Thymus (tissue), 11 donors: ENCODE results near the gene TNFSF15. TPM values are rescaled to one million over a fixed set of nuclear protein-coding genes. Genes with fewer than 3 reads are reported as not detected.
A peak's percentile ranks its signal among the peaks of the same experiment; 100 is the strongest.

Experiments
- DNase-seq, 9 donors: peaks; one replicate each; pipeline ENCODE4 v3.0.0-alpha.2; 2013; ENCODE audit warnings: low spot score in 9 of 9, low read depth in 6 of 9, missing footprints in 1 of 9
- H3K27ac ChIP-seq, 2 donors: one replicate each; pipeline ENCODE4 v1.5.1; 2013; ENCODE audit warnings: control low read depth in 1 of 2, low read depth in 1 of 2, low read length in 1 of 2, mild to moderate bottlenecking in 1 of 2, moderate library complexity in 1 of 2
- H3K27me3 ChIP-seq, 2 donors: one replicate each; pipeline ENCODE4 v1.5.1; 2013; ENCODE audit warnings: low read length in 1 of 2; ENCODE audit not compliant: control insufficient read depth in 2 of 2, insufficient read depth in 1 of 2
- H3K36me3 ChIP-seq, 2 donors: one replicate each; pipeline ENCODE4 v1.5.1; 2013; ENCODE audit warnings: low read length in 1 of 2, mild to moderate bottlenecking in 1 of 2, moderate library complexity in 1 of 2; ENCODE audit not compliant: control insufficient read depth in 2 of 2, insufficient read depth in 2 of 2
- H3K4me1 ChIP-seq, 2 donors: one replicate each; pipeline ENCODE4 v1.5.1; 2013; ENCODE audit warnings: low read length in 2 of 2; ENCODE audit not compliant: control insufficient read depth in 2 of 2, insufficient read depth in 2 of 2
- H3K4me3 ChIP-seq, 2 donors: one replicate each; pipeline ENCODE4 v1.5.1; 2013; ENCODE audit warnings: low read length in 2 of 2, control low read depth in 1 of 2, mild to moderate bottlenecking in 1 of 2
- H3K9me3 ChIP-seq, 2 donors: one replicate each; pipeline ENCODE4 v1.5.1; 2013; ENCODE audit warnings: low read length in 1 of 2, mild to moderate bottlenecking in 1 of 2; ENCODE audit not compliant: control insufficient read depth in 2 of 2, insufficient read depth in 1 of 2
- WGBS: extraction: QIAGEN DNeasy Blood & Tissue Kit; methylation state at CpG from one replicate; pipeline ENCODE4 v1.1.7; 2013; 5-methylcytosine and 5-hydroxymethylcytosine counted together
- polyA plus RNA-seq: library from polyadenylated mRNA; stranded (reverse); fragments of 200-250 nt; gene quantifications from one replicate; pipeline ENCODE4 v1.2.3, GENCODE V29; 2013
- total RNA-seq: library from RNA; stranded (reverse); fragments of 120-200 nt; gene quantifications from one replicate; pipeline ENCODE4 v1.2.4, GENCODE V29; 2013
- donor health status: healthy.

The TNFSF15 gene
- total and polyA plus RNA-seq, 2 donors: 0.50 to 1.5 TPM

DNA sequence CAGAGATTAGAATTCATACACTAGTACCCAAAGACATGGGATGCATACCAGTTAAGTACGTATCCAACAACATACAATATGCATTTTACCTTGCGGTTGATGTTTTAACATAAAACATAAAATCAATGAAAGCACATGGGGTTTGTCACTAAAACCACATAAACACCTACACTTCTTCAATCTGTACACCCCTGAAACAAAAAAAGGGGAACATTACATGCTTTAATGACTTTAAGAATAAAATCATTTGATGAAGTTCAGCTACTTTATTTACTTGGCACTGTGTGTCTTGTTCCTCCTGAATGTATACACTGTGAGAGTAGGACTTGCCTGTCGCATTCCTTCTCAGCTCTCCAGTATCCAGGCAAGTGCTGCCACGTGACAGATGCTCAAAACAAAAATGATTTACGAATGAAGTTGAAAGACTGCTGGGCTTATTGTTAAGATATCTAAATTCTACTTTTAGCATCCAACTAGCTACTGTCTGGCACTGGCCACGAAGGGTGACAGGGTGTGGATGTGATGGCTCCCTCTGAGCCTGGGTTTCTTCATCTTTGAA is 21.0 kb downstream of the TNFSF15 start:
- Histone ChIP-seq H3K4me3 (no peak overlapping the region), H3K36me3 (peaks cover 0 to under 1% of the 10 kb centered on the region in 2 donors), H3K27me3 (no peaks in the 10 kb centered on the region), H3K27ac (no peak overlapping the region), H3K4me1 (no peaks in the 10 kb centered on the region), H3K9me3 (no peaks in the 10 kb centered on the region)
- 93% methylated on average over 6 of the region's 6 CpGs for WGBS
- DNase-seq: no peak

- Histone ChIP-seq H3K36me3 (no peaks in the 10 kb centered on the region), H3K4me3 (no peak overlapping the region), H3K9me3 (no peaks in the 10 kb centered on the region), H3K27ac (no peak overlapping the region), H3K27me3 (no peaks in the 10 kb centered on the region), H3K4me1 (no peaks in the 10 kb centered on the region)
- DNase-seq: no peak
Observed at GRCh38 chr9:114782586-114782985, 23.3 kb downstream of the TNFSF15 start.

DNA sequence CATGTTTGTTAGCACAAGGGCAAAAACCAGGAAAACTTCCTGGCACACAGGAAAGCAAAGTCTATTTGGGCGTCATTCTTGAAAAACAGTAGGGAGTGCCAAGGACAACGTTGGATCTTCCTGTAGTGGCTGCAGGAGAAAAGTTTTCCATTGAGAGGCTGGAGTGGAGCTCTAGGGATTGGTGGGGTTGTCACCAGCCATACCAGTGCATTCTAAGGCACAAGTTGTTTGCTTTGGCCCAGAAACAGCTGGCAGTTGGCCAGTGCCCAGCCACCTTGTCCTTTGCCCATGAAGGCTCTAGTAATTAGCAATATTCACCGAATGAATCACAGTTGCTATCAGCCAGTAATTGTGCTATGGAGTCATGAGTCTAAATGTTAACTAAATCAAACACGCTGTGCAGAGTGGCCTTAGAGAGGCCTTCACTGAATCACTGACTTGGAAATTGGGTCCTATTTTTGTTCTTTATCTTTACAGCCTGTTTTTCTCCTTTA is 26.4 kb downstream of the TNFSF15 start:
- DNase-seq: no peak
- no peaks in the 10 kb centered on the region for H3K36me3 ChIP-seq
- no peaks in the 10 kb centered on the region for H3K4me1 ChIP-seq
- WGBS: 93% methylated on average over 4 of the region's 4 CpGs
- no peaks in the 10 kb centered on the region for H3K9me3 ChIP-seq
- H3K27ac ChIP-seq: no peak overlapping the region
- no peak overlapping the region for H3K4me3 ChIP-seq
- H3K27me3 ChIP-seq: no peaks in the 10 kb centered on the region

DNA sequence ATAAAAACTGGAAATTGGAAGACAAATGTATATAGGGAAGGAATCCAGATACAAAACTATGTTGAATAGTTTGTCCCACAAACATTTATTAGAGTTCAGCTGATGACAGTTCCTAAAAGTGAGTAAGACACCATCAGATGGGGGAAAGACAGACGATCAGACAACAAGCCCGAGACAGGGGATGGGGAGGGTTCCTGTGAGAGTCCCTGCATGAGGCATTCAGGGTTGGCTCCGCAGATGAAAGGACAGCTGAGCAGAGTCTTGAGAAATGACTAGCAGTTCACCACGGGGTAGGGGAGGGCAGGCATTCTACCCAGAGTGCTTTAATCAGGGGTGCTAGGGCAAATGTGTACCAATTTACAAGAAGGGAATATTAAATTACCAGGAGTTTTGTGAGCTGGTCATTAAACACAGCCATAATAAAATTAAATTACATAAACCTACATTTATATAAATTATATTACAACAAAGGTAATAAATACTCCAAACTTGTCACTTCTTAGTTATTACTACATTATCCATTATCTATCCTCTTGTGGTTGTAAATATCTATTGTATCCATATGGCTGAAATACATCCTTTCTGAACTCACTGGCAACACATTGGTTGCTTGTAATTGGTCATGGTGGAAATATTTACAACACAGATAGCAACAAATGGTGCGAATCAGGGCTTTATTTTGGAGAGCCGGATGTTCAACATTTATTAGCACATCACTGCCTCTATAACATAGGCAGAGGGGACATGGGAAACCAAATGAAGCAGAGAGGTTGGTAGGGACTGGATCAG is 27.8 kb downstream of the TNFSF15 start:
- H3K4me1 ChIP-seq: no peaks in the 10 kb centered on the region
- H3K36me3 ChIP-seq: no peaks in the 10 kb centered on the region
- H3K9me3 ChIP-seq: no peaks in the 10 kb centered on the region
- no peak overlapping the region for H3K27ac ChIP-seq
- no peaks in the 10 kb centered on the region for H3K27me3 ChIP-seq
- peak; percentile 6 to 77 (median 26) for DNase-seq
- no peak overlapping the region for H3K4me3 ChIP-seq
- WGBS: 51% methylated on average over 6 of the region's 6 CpGs

- Histone ChIP-seq H3K4me1 (no peaks in the 10 kb centered on the region), H3K27me3 (no peaks in the 10 kb centered on the region), H3K36me3 (no peaks in the 10 kb centered on the region), H3K27ac (no peak overlapping the region), H3K4me3 (no peak overlapping the region), H3K9me3 (no peaks in the 10 kb centered on the region)
- 97% methylated on average over 6 of the region's 6 CpGs for WGBS
- no peak for DNase-seq
Observed at GRCh38 chr9:114776683-114777399, 29.0 kb downstream of the TNFSF15 start.

DNA sequence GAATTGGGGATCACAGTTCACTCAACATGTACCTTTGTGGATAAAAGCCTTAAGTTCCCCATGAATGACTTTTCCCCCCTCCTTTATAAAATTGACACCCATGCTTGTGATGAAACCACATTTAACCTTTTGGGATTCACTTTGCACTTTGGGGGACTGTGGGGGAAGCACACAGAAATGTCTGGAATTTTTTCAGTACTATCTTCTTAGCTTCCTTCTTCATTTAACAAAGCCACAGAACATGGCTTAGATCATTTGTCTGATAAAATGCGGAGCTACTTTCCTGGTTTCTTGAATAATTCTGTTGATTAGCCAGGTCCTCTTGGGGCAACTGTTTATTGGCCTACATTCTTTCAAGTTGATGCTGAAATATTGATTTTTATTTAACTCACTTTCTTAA is 29.9 kb downstream of the TNFSF15 start:
- H3K36me3 ChIP-seq: no peaks in the 10 kb centered on the region
- 44% methylated on average over 1 of the region's 1 CpG for WGBS
- H3K4me1 ChIP-seq: no peaks in the 10 kb centered on the region
- H3K4me3 ChIP-seq: no peak overlapping the region
- no peaks in the 10 kb centered on the region for H3K27me3 ChIP-seq
- H3K9me3 ChIP-seq: no peaks in the 10 kb centered on the region
- no peak overlapping the region for H3K27ac ChIP-seq
- DNase-seq: no peak

- no peak for DNase-seq
- no peak overlapping the region for H3K4me3 ChIP-seq
- H3K27me3 ChIP-seq: no peaks in the 10 kb centered on the region
- 95% methylated on average over 1 of the region's 1 CpG for WGBS
- H3K27ac ChIP-seq: no peak overlapping the region
- H3K9me3 ChIP-seq: no peaks in the 10 kb centered on the region
- no peaks in the 10 kb centered on the region for H3K4me1 ChIP-seq
- H3K36me3 ChIP-seq: no peaks in the 10 kb centered on the region
Observed at GRCh38 chr9:114775121-114775520, 30.7 kb downstream of the TNFSF15 start.

DNA sequence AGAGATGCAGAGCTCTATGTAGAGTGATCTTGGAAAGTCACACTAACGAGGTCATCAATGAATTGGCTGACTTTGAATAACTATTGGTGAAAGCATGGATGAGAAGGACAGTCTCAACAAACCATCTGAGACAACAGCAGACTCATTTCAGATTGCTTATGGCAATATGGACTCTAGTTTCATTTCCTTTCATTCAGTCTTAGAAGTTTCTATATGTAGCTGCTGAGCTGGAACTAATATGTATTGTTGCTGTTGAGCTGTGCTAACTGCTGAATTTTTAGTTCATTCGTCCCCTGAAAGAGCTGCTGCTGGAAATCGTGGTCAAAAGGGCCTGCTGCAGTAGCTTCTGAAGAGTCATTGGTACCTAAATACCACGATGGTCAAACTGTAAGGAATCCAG is 31.3 kb downstream of the TNFSF15 start:
- Histone ChIP-seq H3K4me3 (no peak overlapping the region), H3K36me3 (no peaks in the 10 kb centered on the region), H3K27ac (no peak overlapping the region), H3K4me1 (peaks cover 0 to under 1% of the 10 kb centered on the region in 2 donors), H3K9me3 (no peaks in the 10 kb centered on the region), H3K27me3 (no peaks in the 10 kb centered on the region)
- 92% methylated on average over 4 of the region's 4 CpGs for WGBS
- no peak for DNase-seq

- Histone ChIP-seq H3K36me3 (no peaks in the 10 kb centered on the region), H3K4me3 (no peak overlapping the region), H3K4me1 (peaks cover 0 to 4% of the 10 kb centered on the region in 2 donors), H3K9me3 (no peaks in the 10 kb centered on the region), H3K27me3 (no peaks in the 10 kb centered on the region), H3K27ac (no peak overlapping the region)
- no peak for DNase-seq
- 96% methylated on average over 6 of the region's 6 CpGs for WGBS
Observed at GRCh38 chr9:114771889-114772288, 34.0 kb downstream of the TNFSF15 start.
